Right lobe of liver (tissue), 6 donors: ENCODE measurements around the gene QPCT. TPM values are rescaled to one million over a fixed set of nuclear protein-coding genes. Genes with fewer than 3 reads are reported as not detected.
"Not testable (repeated sequence)": the region's sequence is repeated elsewhere in the genome, so short reads cannot be mapped to it uniquely, and the experiment has no call there.

ENCODE experiments used
- ATAC-seq, 4 donors: fragments of 200-7000 bp; cut with Tn5 transposase; one replicate each; pipeline ENCODE4 v1.9.1; 2020; ENCODE audit warnings: mild to moderate bottlenecking in 4 of 4, moderate library complexity in 4 of 4
- DNase-seq, 3 donors: peaks; one replicate each; pipeline ENCODE4 v3.0.0-alpha.2; 2020
- H3K27ac ChIP-seq, 3 donors: fragments of 200-600 bp; one replicate each; pipeline ENCODE4 v1.8.0; 2022
- H3K27me3 ChIP-seq, 2 donors: fragments of 200-600 bp; one replicate each; pipeline ENCODE4 v1.8.0; 2022
- H3K36me3 ChIP-seq, 4 donors: fragments of 200-600 bp; sonication (generic) in 1 of 4; one replicate each; pipeline versions ENCODE4 v1.5.1 to v1.8.0; 2017 to 2022; ENCODE audit warnings: control low read depth in 1 of 4
- H3K4me1 ChIP-seq, 4 donors: fragments of 200-600 bp; sonication (generic) in 1 of 4; one replicate each; pipeline versions ENCODE4 v1.5.1 to v1.8.0; 2017 to 2022; ENCODE audit warnings: control low read depth in 1 of 4
- H3K4me3 ChIP-seq, 3 donors: fragments of 200-600 bp; one replicate each; pipeline ENCODE4 v1.8.0; 2022
- H3K9me3 ChIP-seq, 4 donors: fragments of 200-600 bp; sonication (generic) in 1 of 4; one replicate each; pipeline versions ENCODE4 v1.5.1 to v1.8.0; 2017 to 2022; ENCODE audit warnings: control low read depth in 1 of 4
- CTCF ChIP-seq, 4 donors: fragments of 200-600 bp in 3 of 4; fragments of 450-650 bp in 1 of 4; IDR thresholded peaks; one replicate each; pipeline versions ENCODE4 v1.5.1 to v1.8.0; 2016 to 2022; ENCODE audit warnings: antibody characterized with exemption in 4 of 4, mild to moderate bottlenecking in 2 of 4
- POLR2A ChIP-seq: fragments of 450-650 bp; IDR thresholded peaks from one replicate; pipeline ENCODE4 v1.6.1; 2017; ENCODE audit warnings: antibody characterized with exemption, mild to moderate bottlenecking
- WGBS: methylation state at CpG from one replicate; pipeline ENCODE4 v1.1.6; 2018; ENCODE audit warnings: low coverage, low lambda C conversion rate; ENCODE audit not compliant: insufficient coverage; ENCODE audit errors: missing lambda C conversion rate; 5-methylcytosine and 5-hydroxymethylcytosine counted together
- intact Hi-C, 2 donors: fragments of 100-400 bp; cut with DNase I; formaldehyde crosslinking; loops; one replicate each; pipeline versions ENCODE4 v1.11.2 to v1.14.1; 2022
- total RNA-seq, 6 experiments: library from RNA; depleted of rRNA in 2 of 6; stranded (reverse); fragments of >200 nt in 2 of 6; fragmentation: NEBNext Ultra II Directional in 3 of 6; extraction: Animal tissue kit (Norgen Biotek cat#: 25700) in 3 of 6; gene quantifications; one replicate each; pipeline versions ENCODE4 v1.1.0 to v1.2.4, GENCODE V29; 2016 to 2023
- donor health status: DM: no; HTN: yes; CAD: no.
- donor health status: DM: no; HTN: no; CAD: no.
- donor health status: DM: no; HTN: no; CAD: no.
- donor health status: DM: no; HTN: yes; CAD: no.
- donor health status: DM: no; HTN: yes; CAD: no.

Gene QPCT
- total RNA-seq, 6 experiments from 2014 or later, result 0.55 to 1.5 (median 1.1) TPM

- intact Hi-C loops, result no loop called here
- Histone ChIP-seq H3K4me3 (no peak overlapping the region), H3K27ac (no peak overlapping the region), H3K27me3 (no peaks in the 10 kb centered on the region), H3K36me3 (no peaks in the 10 kb centered on the region), H3K9me3 (no peaks in the 10 kb centered on the region), H3K4me1 (no peaks in the 10 kb centered on the region)
- TF ChIP-seq CTCF (IDR thresholded peaks at IDR 0.05) (no peak), POLR2A (no peak)
- DNase-seq (no peak), ATAC-seq (no peak)
- WGBS, result 63% methylated on average over 9 of the region's 9 CpGs
These were observed 32.2 kb downstream of the QPCT start for GRCh38 chr2:37376421-37377186.

GRCh38 chr2:37377187-37377532 is 32.7 kb downstream of the QPCT start:
- no peak overlapping the region for H3K4me3 ChIP-seq
- no peaks in the 10 kb centered on the region for H3K9me3 ChIP-seq
- H3K27ac ChIP-seq, result no peak overlapping the region
- no peak for DNase-seq
- intact Hi-C loops, result no loop called here
- no peaks in the 10 kb centered on the region for H3K36me3 ChIP-seq
- H3K27me3 ChIP-seq, result no peaks in the 10 kb centered on the region
- no peaks in the 10 kb centered on the region for H3K4me1 ChIP-seq
- WGBS, result 17% methylated on average over 3 of the region's 3 CpGs
- TF ChIP-seq CTCF (IDR thresholded peaks at IDR 0.05) (no peak), POLR2A (no peak)
- ATAC-seq, result no peak

GRCh38 chr2:37378411-37378810 is 34.0 kb downstream of the QPCT start:
- TF ChIP-seq CTCF (IDR thresholded peaks at IDR 0.05) (no peak), POLR2A (no peak)
- no peak overlapping the region for H3K27ac ChIP-seq
- H3K9me3 ChIP-seq, result no peaks in the 10 kb centered on the region
- DNase-seq (no peak), ATAC-seq (no peak)
- H3K4me3 ChIP-seq, result no peak overlapping the region
- 92% methylated on average over 7 of the region's 7 CpGs for WGBS
- no peaks in the 10 kb centered on the region for H3K36me3 ChIP-seq
- intact Hi-C loops, result no loop called here
- no peaks in the 10 kb centered on the region for H3K4me1 ChIP-seq
- no peaks in the 10 kb centered on the region for H3K27me3 ChIP-seq

GRCh38 chr2:37379881-37380296 is 35.5 kb downstream of the QPCT start:
- intact Hi-C loops, result no loop called here

GRCh38 chr2:37380787-37381186 is 36.4 kb downstream of the QPCT start:
- H3K4me3 ChIP-seq, ATAC-seq, H3K4me1 ChIP-seq, intact Hi-C loops, H3K27me3 ChIP-seq, H3K9me3 ChIP-seq, H3K27ac ChIP-seq, DNase-seq, H3K36me3 ChIP-seq: not testable (repeated sequence)
- WGBS, result 81% methylated on average over 4 of the region's 4 CpGs

More at GRCh38 chr2:37379881-37380296, 35.5 kb downstream of the QPCT start:
- DNase-seq, result no peak
- Histone ChIP-seq H3K27ac (no peak overlapping the region), H3K4me1 (no peaks in the 10 kb centered on the region), H3K27me3 (no peaks in the 10 kb centered on the region), H3K9me3 (no peaks in the 10 kb centered on the region), H3K36me3 (no peaks in the 10 kb centered on the region), H3K4me3 (no peak overlapping the region)
- WGBS, result 50% methylated on average over 5 of the region's 5 CpGs
- no peak for ATAC-seq
- TF ChIP-seq POLR2A (no peak), CTCF (IDR thresholded peaks at IDR 0.05) (no peak)

- H3K4me3 ChIP-seq, H3K27ac ChIP-seq, H3K9me3 ChIP-seq, H3K4me1 ChIP-seq, ATAC-seq, H3K36me3 ChIP-seq, H3K27me3 ChIP-seq, intact Hi-C loops, DNase-seq: not testable (repeated sequence)
- 50% methylated on average over 1 of the region's 4 CpGs for WGBS
These were observed 39.8 kb downstream of the QPCT start for GRCh38 chr2:37384261-37384660.
